SW 1271 (cell line): ENCODE measurements around the gene MBOAT7.

ENCODE experiments used
- DNase-seq, 2 experiments: peaks; one replicate each; lab custom pipeline; 2025; lab: John Stamatoyannopoulos, UW

Gene MBOAT7

GRCh38 chr19:54162884-54163283, 26.5 kb downstream of the MBOAT7 start:
- no peak for DNase-seq

DNA sequence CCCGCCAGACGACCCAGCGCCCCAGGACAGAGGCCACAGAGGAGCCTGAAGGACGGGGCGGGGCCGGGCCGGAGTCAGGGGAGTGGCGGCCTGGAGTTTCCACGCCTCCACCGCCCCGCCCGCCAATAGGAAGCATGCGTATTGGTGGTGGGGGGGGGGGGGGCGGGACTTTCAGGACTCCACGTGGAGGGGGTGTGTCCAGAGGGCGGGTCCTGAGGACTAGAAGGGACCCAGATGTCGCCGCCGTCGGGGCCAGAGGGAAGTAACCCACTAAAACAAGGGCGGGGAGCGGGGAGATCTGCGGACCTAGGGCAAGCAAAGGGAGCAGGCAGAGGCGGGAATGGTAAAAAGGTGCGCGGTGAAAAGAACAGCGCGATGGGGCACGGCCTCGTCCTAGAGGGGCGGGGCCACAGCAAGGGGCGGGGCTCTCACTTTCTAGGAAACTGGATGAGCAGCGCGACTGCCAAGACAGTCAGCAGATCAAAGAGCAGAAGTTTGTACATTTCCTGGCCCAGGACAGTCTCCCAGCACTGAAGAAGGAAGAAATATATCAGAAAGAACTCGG, 27.1 kb downstream of the MBOAT7 start:
- peak; percentile 61 to 64 for DNase-seq

GRCh38 chr19:54160854-54161253, 28.5 kb downstream of the MBOAT7 start:
- no peak for DNase-seq

DNA sequence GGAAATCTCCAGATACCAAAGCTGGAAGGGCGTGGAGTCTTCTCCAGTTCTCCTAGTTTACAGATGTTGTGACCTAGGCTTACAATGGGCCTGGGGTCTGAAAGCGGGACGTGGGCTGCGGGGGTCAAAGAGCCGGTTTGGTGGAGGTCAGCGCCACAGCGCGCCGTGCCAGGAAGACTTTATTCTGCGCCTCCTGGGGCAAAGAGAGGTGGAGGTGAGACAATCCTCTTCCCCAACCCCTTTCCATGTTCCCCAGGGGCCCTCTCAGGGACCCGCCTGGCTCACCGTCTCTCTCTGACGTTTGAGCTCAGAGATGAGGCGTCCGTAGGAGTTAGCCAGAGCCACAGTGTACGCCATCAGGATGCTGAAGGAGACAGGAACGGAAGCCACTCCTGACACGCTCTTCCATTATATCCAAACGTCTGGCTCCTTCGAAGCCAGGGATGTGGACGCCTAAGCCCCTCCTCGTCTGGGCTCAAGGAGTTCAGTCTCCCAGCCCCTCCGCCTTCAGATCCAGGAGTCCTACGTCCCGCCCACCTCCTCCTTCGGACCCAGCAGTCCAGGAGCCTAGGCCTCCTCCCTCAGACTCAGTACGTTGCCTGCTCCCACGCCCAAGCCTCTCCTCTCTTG, 29.1 kb downstream of the MBOAT7 start:
- no peak for DNase-seq

DNA sequence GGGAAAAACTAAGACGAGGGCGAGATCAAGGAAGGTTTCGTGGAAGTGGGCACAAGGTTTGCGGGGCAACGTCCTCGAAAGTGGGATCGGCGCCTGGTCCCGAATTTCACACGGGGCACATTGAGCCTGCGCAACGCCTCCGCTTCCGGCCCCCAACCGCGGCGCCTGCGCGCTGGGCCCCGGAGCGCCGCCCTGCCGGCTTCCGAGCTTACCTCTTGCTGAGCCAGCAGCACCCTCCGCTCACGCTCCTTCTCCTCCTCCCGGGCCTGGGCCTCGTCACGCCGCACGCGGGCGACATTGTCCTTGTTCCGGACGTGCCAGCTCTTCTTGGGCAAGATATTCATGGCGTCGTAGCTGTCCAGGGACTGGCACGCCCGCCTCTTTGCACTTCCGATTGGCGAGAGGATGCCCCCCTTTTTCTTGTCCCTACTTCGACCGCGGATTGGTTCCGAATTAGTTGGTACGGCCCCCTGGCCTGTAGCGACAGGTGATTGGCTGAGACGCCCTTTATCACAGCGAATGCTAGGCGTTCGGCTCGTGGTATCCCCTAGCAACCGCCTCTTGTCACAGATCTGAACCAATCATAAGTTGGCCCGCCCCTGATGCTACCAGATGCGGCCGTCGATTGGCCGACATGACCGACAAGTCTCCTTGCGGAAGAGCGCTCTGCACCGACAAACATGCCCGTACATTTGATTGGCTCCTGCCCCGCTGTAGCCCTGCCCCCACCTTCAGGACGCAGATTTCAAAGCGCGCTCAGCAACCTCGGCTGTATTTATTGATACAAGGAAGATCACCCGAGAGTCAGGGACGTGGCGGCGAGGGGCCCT, 29.8 kb downstream of the MBOAT7 start, which contains the start of gene LENG1:
Gene LENG1, minus strand, starts transcription at position 370 of the 830 bp plus-strand sequence. Its CDS starts 26 bp downstream, at position 344.
- peak; percentile 95 to 99 for DNase-seq

GRCh38 chr19:54158812-54159351, 30.5 kb downstream of the MBOAT7 start:
- peak in 1 of 2 experiments; percentile 39 for DNase-seq

- no peak for DNase-seq
Measured at GRCh38 chr19:54156953-54157352, 32.4 kb downstream of the MBOAT7 start.

GRCh38 chr19:54156490-54156889, 32.9 kb downstream of the MBOAT7 start:
- DNase-seq = no peak

DNA sequence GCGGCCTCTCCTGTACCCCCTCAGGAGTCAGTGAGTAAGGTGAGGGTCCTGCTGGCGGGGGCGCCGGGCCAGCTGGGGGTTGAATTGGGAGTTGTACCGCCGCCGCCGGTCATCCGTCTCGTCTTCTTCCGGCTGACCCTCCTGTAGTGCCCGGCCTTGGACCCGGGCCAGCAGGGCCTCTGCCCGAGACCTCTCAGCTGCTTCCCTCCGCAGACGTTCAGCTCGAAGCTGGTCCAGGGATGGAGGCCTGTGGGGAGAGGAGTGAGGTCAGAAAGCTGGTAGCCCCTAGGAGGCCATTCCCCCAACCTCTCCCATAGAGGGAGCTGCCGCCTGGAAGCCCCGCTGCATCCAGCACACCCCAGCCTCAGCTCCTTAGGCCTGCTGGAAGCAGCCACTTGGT, 33.7 kb downstream of the MBOAT7 start:
- DNase-seq = no peak

GRCh38 chr19:54154603-54155345, 34.6 kb downstream of the MBOAT7 start:
- DNase-seq = peak in 1 of 2 experiments; percentile 36

DNA sequence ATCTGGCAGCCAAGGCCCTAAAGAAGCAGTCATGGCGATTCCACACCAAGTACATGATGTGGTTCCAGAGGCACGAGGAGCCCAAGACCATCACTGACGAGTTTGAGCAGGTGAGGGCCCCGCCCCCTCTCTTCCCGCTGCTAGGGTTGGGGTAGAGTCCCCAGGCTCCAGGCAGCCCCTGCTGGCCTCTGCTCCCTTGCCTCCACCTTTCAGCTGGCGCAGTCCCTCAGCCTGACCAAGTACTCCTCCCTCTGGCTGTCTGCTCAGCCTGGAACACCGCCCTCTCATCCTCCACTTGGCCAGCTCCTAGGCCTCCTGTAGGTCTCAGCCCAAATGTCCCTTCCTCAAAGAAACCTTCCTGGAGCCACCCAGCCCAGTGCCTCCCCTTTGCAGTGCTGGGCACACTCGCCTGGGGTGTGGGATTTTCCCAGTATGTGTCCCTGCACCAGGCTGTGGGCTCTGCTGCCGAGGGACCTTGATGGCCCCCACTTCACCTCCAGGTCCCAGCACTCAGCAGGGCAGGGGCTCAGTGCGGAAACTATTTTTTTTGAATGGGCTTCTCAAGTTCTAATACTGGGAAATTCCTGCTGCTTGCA, 35.6 kb downstream of the MBOAT7 start:
- DNase-seq = no peak

- no peak for DNase-seq
Measured at GRCh38 chr19:54152878-54153524, 36.4 kb downstream of the MBOAT7 start.

GRCh38 chr19:54152267-54152666, 37.1 kb downstream of the MBOAT7 start:
- no peak for DNase-seq

- DNase-seq = no peak
Measured at GRCh38 chr19:54151362-54152035, 37.9 kb downstream of the MBOAT7 start.

DNA sequence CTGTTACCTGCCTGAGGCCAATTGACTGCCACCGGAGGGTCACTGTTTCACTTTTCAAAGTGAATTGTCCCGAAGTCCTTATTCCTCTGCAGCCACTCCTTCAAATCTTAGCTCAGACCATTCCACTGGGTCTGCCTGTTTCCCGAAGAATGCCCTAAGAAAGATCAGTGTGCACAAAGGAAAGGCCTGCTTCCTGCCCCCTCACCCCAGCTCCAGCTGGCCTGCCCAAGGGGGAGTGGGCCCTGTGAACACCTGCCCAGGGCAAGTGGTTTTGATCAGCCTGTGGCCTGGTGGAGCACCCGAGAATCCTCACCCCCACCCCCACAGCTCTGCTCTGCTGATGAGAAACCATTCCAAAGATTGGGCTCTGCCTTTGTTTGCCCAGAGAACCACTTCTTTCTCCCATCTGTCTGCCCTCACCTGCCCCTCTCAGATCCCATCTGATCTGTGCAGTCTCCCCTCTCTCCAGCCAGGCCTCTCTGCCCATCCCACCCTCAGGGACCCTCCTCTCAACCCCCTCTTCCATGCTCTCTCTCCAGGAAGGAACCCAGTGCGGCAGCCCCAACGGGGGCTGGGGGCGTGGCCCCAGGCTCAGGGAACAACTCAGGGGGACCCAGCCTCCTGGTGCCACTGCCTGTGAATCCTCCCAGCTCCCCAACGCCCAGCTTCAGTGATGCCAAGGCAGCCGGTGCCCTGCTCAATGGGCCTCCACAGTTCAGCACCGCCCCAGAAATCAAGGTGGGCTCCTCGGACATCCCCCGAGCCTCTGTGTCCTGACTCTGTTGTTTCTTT, 40.2 kb downstream of the MBOAT7 start:
- no peak for DNase-seq

DNA sequence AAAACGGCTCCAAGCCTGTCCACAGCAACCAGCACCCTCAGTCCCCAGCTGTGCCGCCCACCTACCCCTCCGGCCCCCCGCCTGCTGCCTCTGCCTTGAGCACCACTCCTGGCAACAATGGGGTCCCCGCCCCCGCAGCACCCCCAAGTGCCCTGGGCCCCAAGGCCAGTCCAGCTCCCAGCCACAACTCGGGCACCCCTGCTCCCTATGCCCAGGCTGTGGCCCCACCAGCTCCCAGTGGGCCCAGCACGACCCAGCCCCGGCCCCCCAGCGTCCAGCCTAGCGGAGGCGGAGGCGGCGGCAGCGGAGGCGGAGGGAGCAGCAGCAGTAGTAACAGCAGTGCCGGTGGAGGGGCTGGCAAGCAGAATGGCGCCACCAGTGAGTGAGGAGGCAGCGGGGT, 41.2 kb downstream of the MBOAT7 start:
- no peak for DNase-seq

DNA sequence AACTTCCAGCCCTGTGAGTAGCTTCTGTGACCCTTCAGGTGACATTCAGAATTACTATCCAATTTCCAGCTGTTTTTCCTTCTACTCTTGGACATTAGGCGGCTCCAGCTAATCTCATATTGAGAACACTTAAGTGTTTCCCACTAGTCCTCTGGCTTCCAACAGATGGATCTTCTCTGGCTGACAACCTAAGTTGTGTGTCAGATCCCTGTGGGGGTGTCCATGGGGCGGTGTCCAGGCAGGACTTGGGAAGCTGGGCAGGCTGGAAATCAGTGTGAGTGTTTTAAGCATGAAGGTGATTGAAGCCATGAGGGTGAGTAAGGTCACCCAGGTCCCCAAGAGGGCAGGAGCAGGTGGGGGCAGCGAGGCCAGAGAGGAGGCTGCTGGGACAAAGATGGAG, 41.7 kb downstream of the MBOAT7 start:
- no peak for DNase-seq

DNA sequence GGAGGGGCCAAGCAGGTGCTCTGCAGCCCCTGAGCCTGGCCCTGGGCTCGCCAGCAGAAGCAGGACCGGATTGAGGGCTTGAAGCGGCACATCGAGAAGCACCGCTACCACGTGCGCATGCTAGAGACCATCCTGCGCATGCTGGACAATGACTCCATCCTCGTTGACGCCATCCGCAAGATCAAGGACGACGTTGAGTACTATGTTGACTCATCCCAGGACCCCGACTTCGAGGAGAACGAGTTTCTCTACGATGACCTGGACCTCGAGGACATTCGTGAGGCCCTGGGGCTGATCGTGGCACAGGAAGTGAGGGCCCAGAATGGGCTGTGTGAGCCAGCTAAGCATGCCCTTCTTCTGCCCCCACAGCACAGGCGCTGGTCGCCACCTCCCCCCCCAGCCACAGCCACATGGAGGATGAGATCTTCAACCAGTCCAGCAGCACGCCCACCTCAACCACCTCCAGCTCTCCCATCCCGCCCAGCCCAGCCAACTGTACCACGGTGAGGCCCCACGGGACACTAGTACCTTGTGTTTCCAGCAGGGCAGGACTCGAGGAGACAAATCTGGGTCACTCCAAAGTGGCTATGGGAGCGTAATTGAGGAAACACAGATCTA, 43.7 kb downstream of the MBOAT7 start:
- DNase-seq = no peak

DNA sequence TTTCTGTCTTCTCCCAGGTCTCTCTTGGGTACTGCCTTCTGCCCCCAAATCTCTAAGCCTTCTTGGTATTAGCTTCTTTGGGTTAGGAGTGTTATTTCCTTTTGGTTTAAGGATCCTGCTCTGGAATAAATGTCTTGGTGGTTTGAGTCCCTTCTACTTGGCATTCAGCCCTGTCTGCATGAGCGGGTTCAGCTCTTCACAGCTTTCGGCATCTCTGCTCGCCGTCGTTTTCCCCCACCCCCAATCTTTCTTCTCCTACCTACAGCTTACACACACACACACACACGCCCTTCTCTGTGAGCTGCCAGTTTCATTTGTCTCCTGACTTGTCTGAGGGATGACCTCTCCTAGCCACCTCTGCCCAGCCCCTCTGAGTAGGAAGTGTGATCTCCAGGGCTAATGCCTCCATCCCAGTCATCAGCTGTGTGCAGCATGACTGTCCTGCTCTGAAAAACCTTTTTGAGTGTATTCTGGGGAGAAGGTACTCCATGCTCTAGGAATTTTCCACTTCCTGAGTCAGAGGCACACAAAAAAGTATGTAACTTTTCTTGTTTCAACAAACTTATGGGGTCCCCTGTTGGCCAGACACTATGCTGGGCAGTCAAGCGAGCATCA, 47.1 kb downstream of the MBOAT7 start:
- DNase-seq = no peak
